NCI-H446 (cell line): ENCODE data around the gene ABCA4.

Experiments used
- DNase-seq, 2 experiments: peaks; one replicate each; lab custom pipeline; 2025; lab: John Stamatoyannopoulos, UW

ABCA4 gene

GRCh38 chr1:94083681-94084080, 37.3 kb downstream of the ABCA4 start:
- DNase-seq = peak in 1 of 2 experiments; percentile 42

- peak; percentile 38 to 57 for DNase-seq
These were observed 39.2 kb downstream of the ABCA4 start for GRCh38 chr1:94081566-94082344.

GRCh38 chr1:94079989-94080388, 41.0 kb downstream of the ABCA4 start:
- DNase-seq = no peak

GRCh38 chr1:94079080-94079940, 41.6 kb downstream of the ABCA4 start:
- DNase-seq = no peak

GRCh38 chr1:94072840-94073522, 48.0 kb downstream of the ABCA4 start:
- DNase-seq = no peak

- no peak for DNase-seq
These were observed 49.0 kb downstream of the ABCA4 start for GRCh38 chr1:94071976-94072375.

GRCh38 chr1:94071391-94071790, 49.6 kb downstream of the ABCA4 start:
- no peak for DNase-seq

GRCh38 chr1:94070865-94071264, 50.1 kb downstream of the ABCA4 start:
- DNase-seq = no peak

- DNase-seq = no peak
These were observed 51.0 kb downstream of the ABCA4 start for GRCh38 chr1:94069919-94070285.

GRCh38 chr1:94068999-94069918, 51.7 kb downstream of the ABCA4 start:
- DNase-seq = no peak

- no peak for DNase-seq
These were observed 52.6 kb downstream of the ABCA4 start for GRCh38 chr1:94068096-94068998.

- no peak for DNase-seq
These were observed 53.8 kb downstream of the ABCA4 start for GRCh38 chr1:94067196-94067595.

- peak in 1 of 2 experiments; percentile 9 for DNase-seq
These were observed 57.6 kb downstream of the ABCA4 start for GRCh38 chr1:94063379-94063778.

- peak; percentile 13 to 63 for DNase-seq
These were observed 59.2 kb downstream of the ABCA4 start for GRCh38 chr1:94061513-94062443.

GRCh38 chr1:94060720-94061119, 60.2 kb downstream of the ABCA4 start:
- no peak for DNase-seq

- no peak for DNase-seq
These were observed 62.2 kb downstream of the ABCA4 start for GRCh38 chr1:94058766-94059165.

- no peak for DNase-seq
These were observed 64.0 kb downstream of the ABCA4 start for GRCh38 chr1:94056996-94057395.

GRCh38 chr1:94056171-94056570, 64.8 kb downstream of the ABCA4 start:
- DNase-seq = no peak

GRCh38 chr1:94055459-94056122, 65.4 kb downstream of the ABCA4 start:
- no peak for DNase-seq
